ENCODE data around the gene EIF2S3. TPM values are rescaled to one million over a fixed set of nuclear protein-coding genes. Genes with fewer than 3 reads are reported as not detected.
A peak's percentile ranks its signal among the peaks of the same experiment; 100 is the strongest.

Gene EIF2S3
- total RNA-seq, 3 donors from 2014 or later, result 113 to 157 (median 136) TPM

GRCh38 chrX:24117258-24117657 lies 62.5 kb downstream of the EIF2S3 start:
- peak in 1 of 3 donors; percentile 7 for DNase-seq
- intact Hi-C loops (cut with DNase I, micrococcal nuclease), result no loop called here

GRCh38 chrX:24124244-24124799 lies 69.6 kb downstream of the EIF2S3 start:
- intact Hi-C loops (cut with DNase I, micrococcal nuclease), result no loop called here
- no peak for ATAC-seq
- H3K9me3 ChIP-seq, result no peaks in the 10 kb centered on the region
- no peaks in the 10 kb centered on the region for H3K36me3 ChIP-seq (ENCODE audit: low read depth)
- no peak for TF ChIP-seq CTCF (IDR thresholded peaks at IDR 0.05)
- no peak for DNase-seq
- no peaks in the 10 kb centered on the region for H3K4me1 ChIP-seq (ENCODE audit: low read depth)
- H3K4me3 ChIP-seq, result no peak overlapping the region

More at GRCh38 chrX:24117258-24117657, 62.5 kb downstream of the EIF2S3 start:
- Histone ChIP-seq H3K4me3 (no peak overlapping the region), H3K9me3 (no peaks in the 10 kb centered on the region), H3K4me1 (ENCODE audit: low read depth) (no peaks in the 10 kb centered on the region), H3K36me3 (ENCODE audit: low read depth) (no peaks in the 10 kb centered on the region)
- ATAC-seq, result peak; percentile 20
- TF ChIP-seq CTCF (IDR thresholded peaks at IDR 0.05), result no peak

GRCh38 chrX:24125028-24125612 lies 70.4 kb downstream of the EIF2S3 start:
- H3K4me3 ChIP-seq, result no peak overlapping the region
- no peaks in the 10 kb centered on the region for H3K4me1 ChIP-seq (ENCODE audit: low read depth)
- ATAC-seq (no peak), DNase-seq (no peak)
- no peaks in the 10 kb centered on the region for H3K9me3 ChIP-seq
- TF ChIP-seq CTCF (IDR thresholded peaks at IDR 0.05), result no peak
- H3K36me3 ChIP-seq (ENCODE audit: low read depth), result no peaks in the 10 kb centered on the region
- intact Hi-C loops (cut with DNase I, micrococcal nuclease), result no loop called here

Other genes starting within 250 kb of the EIF2S3 start
- 10 to 100 TPM; 19.2 to 38.7 (median 36.6) TPM for gene APOO, start 147.0 kb upstream of the EIF2S3 start, total RNA-seq
- gene CXorf58, start 146.9 kb upstream of the EIF2S3 start, total RNA-seq, result not detected
- gene KLHL15, start 27.8 kb upstream of the EIF2S3 start, total RNA-seq, result 1 to 10 TPM; 3.3 to 9.7 (median 3.4) TPM
- 10 to 100 TPM; 32.7 to 65.1 (median 41.7) TPM for gene ZFX, start 94.8 kb downstream of the EIF2S3 start, total RNA-seq

Data from mucosa of descending colon (tissue), 3 donors.